GM18498 (cell line): ENCODE measurements around the gene FZR1.

Experiments
- ATAC-seq: cut with Tn5 transposase; IDR thresholded peaks from one replicate; pipeline ENCODE4 v1.9.1; 2021; ENCODE audit warnings: mild to moderate bottlenecking, moderate library complexity; ENCODE audit not compliant: unreplicated experiment

FZR1 gene

GRCh38 chr19:3512562-3513228 lies 6.6 kb downstream of the FZR1 start:
- no peak for ATAC-seq

GRCh38 chr19:3513229-3514140 lies 7.4 kb downstream of the FZR1 start:
- ATAC-seq = no peak

GRCh38 chr19:3514930-3515329 lies 8.8 kb downstream of the FZR1 start:
- ATAC-seq = no peak

GRCh38 chr19:3515891-3516422 lies 9.8 kb downstream of the FZR1 start:
- no peak for ATAC-seq

- no peak for ATAC-seq
Measured at GRCh38 chr19:3516675-3517207, 10.6 kb downstream of the FZR1 start.

- ATAC-seq = no peak
Measured at GRCh38 chr19:3517638-3518037, 11.5 kb downstream of the FZR1 start.

GRCh38 chr19:3518255-3518654 lies 12.1 kb downstream of the FZR1 start:
- ATAC-seq = no peak

GRCh38 chr19:3518659-3519058 lies 12.5 kb downstream of the FZR1 start:
- no peak for ATAC-seq

GRCh38 chr19:3519126-3519525 lies 13.0 kb downstream of the FZR1 start:
- no peak for ATAC-seq

GRCh38 chr19:3520166-3521103 lies 14.3 kb downstream of the FZR1 start:
- no peak for ATAC-seq

- ATAC-seq = no peak
Measured at GRCh38 chr19:3521104-3521445, 15.0 kb downstream of the FZR1 start.

- no peak for ATAC-seq
Measured at GRCh38 chr19:3522421-3523360, 16.6 kb downstream of the FZR1 start.

- ATAC-seq = no peak
Measured at GRCh38 chr19:3523361-3524077, 17.4 kb downstream of the FZR1 start.

GRCh38 chr19:3524078-3524842 lies 18.1 kb downstream of the FZR1 start:
- ATAC-seq = no peak

- ATAC-seq = no peak
Measured at GRCh38 chr19:3524904-3525451, 18.9 kb downstream of the FZR1 start.

GRCh38 chr19:3526507-3527237 lies 20.6 kb downstream of the FZR1 start:
- ATAC-seq = no peak

- ATAC-seq = no peak
Measured at GRCh38 chr19:3527238-3527910, 21.3 kb downstream of the FZR1 start.
